ENCODE data around the gene TUB. TPM values are rescaled to one million over a fixed set of nuclear protein-coding genes. Genes with fewer than 3 reads are reported as not detected.

TUB gene
- total and polyA plus RNA-seq, 11 donors = 4.7 to 38.8 (median 18.4) TPM

- Histone ChIP-seq H3K4me3 (no peak overlapping the region), H3K4me1 (peaks cover 0 to 7% (median 0%) of the 10 kb centered on the region in 12 donors), H3K36me3 (peaks cover 0 to 84% (median 55%) of the 10 kb centered on the region in 9 donors), H3K27me3 (no peaks in the 10 kb centered on the region), H3K27ac (no peak overlapping the region), H3K9me3 (no peaks in the 10 kb centered on the region)
- intact Hi-C loops (cut with DNase I) = no loop called here
- DNase-seq (no peak), ATAC-seq (no peak)
- WGBS, 4 donors = 89 to 93% (median 91%) methylated on average over 14 of the region's 14 CpGs
- no peak for TF ChIP-seq POLR2A (IDR thresholded peaks at IDR 0.05)
- TF ChIP-seq CTCF (IDR thresholded peaks at IDR 0.05) = no peak
These were observed 19.1 kb downstream of the TUB start for GRCh38 chr11:8100158-8100557.

- H3K36me3 ChIP-seq = peaks cover 0 to 81% (median 55%) of the 10 kb centered on the region in 9 donors
- no peaks in the 10 kb centered on the region for H3K9me3 ChIP-seq
- ATAC-seq (no peak), DNase-seq (peak in 1 of 5 donors; percentile 2)
- WGBS, 4 donors = 90 to 96% (median 94%) methylated on average over 8 of the region's 8 CpGs
- intact Hi-C loops (cut with DNase I) = no loop called here
- no peak for TF ChIP-seq POLR2A (IDR thresholded peaks at IDR 0.05)
- TF ChIP-seq CTCF (IDR thresholded peaks at IDR 0.05) = no peak
- no peaks in the 10 kb centered on the region for H3K27me3 ChIP-seq
- H3K4me3 ChIP-seq = no peak overlapping the region
- H3K4me1 ChIP-seq = peaks cover 0 to 11% (median under 1%) of the 10 kb centered on the region in 12 donors
- no peak overlapping the region for H3K27ac ChIP-seq
These were observed 19.6 kb downstream of the TUB start for GRCh38 chr11:8100605-8101004.

GRCh38 chr11:8101421-8101820 is 20.4 kb downstream of the TUB start:
- ATAC-seq (no peak), DNase-seq (peak in 1 of 5 donors; percentile 3)
- WGBS, 4 donors = 93 to 99% (median 96%) methylated on average over 8 to 11 of the region's 11 CpGs
- H3K4me1 ChIP-seq = peaks cover 0 to 19% (median 4%) of the 10 kb centered on the region in 12 donors
- intact Hi-C loops (cut with DNase I) = no loop called here
- H3K27me3 ChIP-seq = no peaks in the 10 kb centered on the region
- no peak overlapping the region for H3K27ac ChIP-seq
- no peak for TF ChIP-seq POLR2A (IDR thresholded peaks at IDR 0.05)
- TF ChIP-seq CTCF (IDR thresholded peaks at IDR 0.05) = no peak
- H3K9me3 ChIP-seq = no peaks in the 10 kb centered on the region
- no peak overlapping the region for H3K4me3 ChIP-seq
- H3K36me3 ChIP-seq = peaks cover 0 to 88% (median 47%) of the 10 kb centered on the region in 9 donors

GRCh38 chr11:8102296-8102915 is 21.4 kb downstream of the TUB start:
- Histone ChIP-seq H3K9me3 (no peaks in the 10 kb centered on the region), H3K27me3 (no peaks in the 10 kb centered on the region), H3K4me3 (no peak overlapping the region), H3K4me1 (peaks cover 0 to 21% (median 5%) of the 10 kb centered on the region in 12 donors), H3K36me3 (peaks cover 0 to 82% (median 39%) of the 10 kb centered on the region in 9 donors), H3K27ac (no peak overlapping the region)
- DNase-seq (peak in 1 of 5 donors; percentile 1), ATAC-seq (no peak)
- no peak for TF ChIP-seq POLR2A (IDR thresholded peaks at IDR 0.05)
- TF ChIP-seq CTCF (IDR thresholded peaks at IDR 0.05) = no peak
- intact Hi-C loops (cut with DNase I) = no loop called here
